NCI-H1417 (cell line): ENCODE measurements around the gene ANHX.
"Not testable (repeated sequence)": the region's sequence is repeated elsewhere in the genome, so short reads cannot be mapped to it uniquely, and the experiment has no call there.

Source experiments
- DNase-seq, 3 experiments: peaks; one replicate each; lab custom pipeline; 2025; lab: John Stamatoyannopoulos, UW

ANHX gene

GRCh38 chr12:133235401-133236112 is at the start of gene ANHX:
TSS of gene ANHX (minus strand) at chr12:133235877. CDS start at chr12:133234356, 1,521 bp downstream.
- no peak for DNase-seq

- DNase-seq = not testable (repeated sequence)
Measured at GRCh38 chr12:133264668-133265067, 29.0 kb upstream of the ANHX start.

- no peak for DNase-seq
Measured at GRCh38 chr12:133264173-133264572, 28.5 kb upstream of the ANHX start.

GRCh38 chr12:133256321-133256720 is 20.6 kb upstream of the ANHX start:
- DNase-seq = no peak

- DNase-seq = not testable (repeated sequence)
Measured at GRCh38 chr12:133255833-133256232, 20.2 kb upstream of the ANHX start.

- no peak for DNase-seq
Measured at GRCh38 chr12:133251732-133252131, 16.1 kb upstream of the ANHX start.

GRCh38 chr12:133236556-133236955 is 879 bp upstream of the ANHX start:
- no peak for DNase-seq

GRCh38 chr12:133236144-133236543 is 467 bp upstream of the ANHX start:
- DNase-seq = no peak

GRCh38 chr12:133234971-133235370 is 706 bp downstream of the ANHX start:
- DNase-seq = no peak

GRCh38 chr12:133233993-133234564 is 1.6 kb downstream of the ANHX start:
- no peak for DNase-seq

GRCh38 chr12:133233006-133233405 is 2.7 kb downstream of the ANHX start:
- no peak for DNase-seq

- DNase-seq = no peak
Measured at GRCh38 chr12:133231001-133231400, 4.7 kb downstream of the ANHX start.

GRCh38 chr12:133227281-133227852 is 8.3 kb downstream of the ANHX start:
- no peak for DNase-seq

- no peak for DNase-seq
Measured at GRCh38 chr12:133226690-133227089, 9.0 kb downstream of the ANHX start.

- DNase-seq = no peak
Measured at GRCh38 chr12:133225527-133225926, 10.2 kb downstream of the ANHX start.

- no peak for DNase-seq
Measured at GRCh38 chr12:133222211-133222610, 13.5 kb downstream of the ANHX start.

GRCh38 chr12:133221241-133221640 is 14.4 kb downstream of the ANHX start:
- DNase-seq = no peak

GRCh38 chr12:133220521-133220920 is 15.2 kb downstream of the ANHX start:
- no peak for DNase-seq

- no peak for DNase-seq
Measured at GRCh38 chr12:133217219-133217618, 18.5 kb downstream of the ANHX start.

GRCh38 chr12:133215724-133216123 is 20.0 kb downstream of the ANHX start:
- DNase-seq = no peak

GRCh38 chr12:133206390-133206789 is 29.3 kb downstream of the ANHX start:
- DNase-seq = no peak

GRCh38 chr12:133204264-133204603 is 31.4 kb downstream of the ANHX start:
- DNase-seq = peak in 1 of 3 experiments; percentile 9
